Tongue (tissue), 2 donors: ENCODE results near the gene ANKRD23. TPM values are rescaled to one million over a fixed set of nuclear protein-coding genes. Genes with fewer than 3 reads are reported as not detected.
A peak's percentile ranks its signal among the peaks of the same experiment; 100 is the strongest.
"Not testable (repeated sequence)": the region's sequence is repeated elsewhere in the genome, so short reads cannot be mapped to it uniquely, and the experiment has no call there.

ENCODE experiments used
- DNase-seq: peaks from one replicate; pipeline ENCODE4 v3.0.0-alpha.2; 2015
- total RNA-seq: library from RNA; depleted of rRNA; stranded (reverse); fragments of >200 nt; gene quantifications from one replicate; pipeline ENCODE4 v1.2.3, GENCODE V29; 2014

ANKRD23 gene
- 96.8 TPM for total RNA-seq

DNA sequence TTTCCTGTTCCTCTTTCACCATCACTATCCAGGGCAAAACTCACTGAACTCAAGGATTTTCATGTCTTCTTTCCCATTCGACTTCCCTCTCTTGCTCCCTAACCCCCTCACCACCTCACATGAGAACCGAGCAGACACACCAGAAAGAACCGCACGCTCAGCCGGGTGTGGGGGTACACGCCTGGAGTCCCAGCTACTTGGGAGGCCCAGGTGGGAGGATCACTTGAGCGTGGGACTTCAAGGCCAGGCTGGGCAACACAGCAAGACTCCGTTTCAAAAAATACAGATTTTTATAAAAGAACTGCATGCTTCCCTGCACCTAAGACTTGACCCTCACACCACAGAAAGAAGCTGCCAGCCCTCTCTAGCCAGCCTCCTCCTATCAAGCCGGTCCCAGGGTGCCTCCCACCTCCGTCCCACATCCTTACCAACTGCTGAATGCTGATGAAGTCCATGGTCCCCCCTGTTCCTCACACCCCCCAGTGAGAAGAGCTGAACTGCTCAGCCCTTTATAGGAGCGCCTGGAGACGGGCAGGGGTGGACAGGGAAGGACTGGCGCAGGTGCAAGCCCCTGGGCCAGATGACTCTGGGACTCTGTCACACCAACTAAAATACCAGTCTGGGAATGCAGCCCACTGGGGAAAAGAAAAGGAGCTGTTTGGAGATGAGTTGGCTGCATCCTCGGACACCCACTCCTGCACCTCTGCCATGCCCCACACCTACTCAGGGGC, at the start of gene ANKRD23:
Gene ANKRD23, minus strand, starts transcription at position 484 of the 731 bp plus-strand sequence. Its CDS starts 29 bp downstream, at position 455.
- DNase-seq, result no peak

DNA sequence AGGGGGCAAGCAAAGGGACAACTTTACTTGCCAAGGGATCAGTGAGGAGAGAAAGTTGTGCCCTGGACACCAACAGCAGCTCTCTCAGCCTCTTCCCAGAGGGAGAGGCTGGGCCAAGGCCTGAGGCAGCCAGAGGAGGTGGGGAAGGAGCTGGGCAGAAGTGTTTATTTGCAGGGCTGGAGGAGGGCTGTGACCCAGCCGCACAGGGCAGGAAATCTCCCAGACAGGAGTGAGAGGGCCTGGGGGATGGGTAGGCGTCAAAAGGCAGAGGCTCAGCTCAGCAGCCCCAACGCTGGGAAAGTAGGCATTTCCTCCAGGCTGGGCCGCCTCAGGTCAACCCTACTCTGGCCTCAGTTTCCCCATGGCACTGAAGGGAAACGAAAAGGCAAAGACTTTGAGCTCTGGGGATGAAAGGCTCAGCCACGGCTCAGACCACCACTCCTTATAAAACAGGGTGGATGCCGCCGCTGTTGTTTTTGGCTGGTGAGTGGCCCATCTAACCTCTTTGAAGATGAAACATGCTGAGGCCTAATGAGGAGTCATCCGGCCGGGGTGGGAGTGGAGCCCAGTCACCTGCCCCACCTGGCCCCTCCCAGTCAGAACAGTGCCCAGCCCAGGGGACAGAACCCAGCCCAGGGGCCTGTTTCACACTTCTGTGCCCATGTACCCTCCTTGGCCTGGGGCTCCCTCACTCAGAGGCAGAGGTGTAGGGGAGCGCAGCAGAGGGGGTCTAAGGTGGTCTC, 47.9 kb upstream of the ANKRD23 start:
- DNase-seq, result no peak

DNA sequence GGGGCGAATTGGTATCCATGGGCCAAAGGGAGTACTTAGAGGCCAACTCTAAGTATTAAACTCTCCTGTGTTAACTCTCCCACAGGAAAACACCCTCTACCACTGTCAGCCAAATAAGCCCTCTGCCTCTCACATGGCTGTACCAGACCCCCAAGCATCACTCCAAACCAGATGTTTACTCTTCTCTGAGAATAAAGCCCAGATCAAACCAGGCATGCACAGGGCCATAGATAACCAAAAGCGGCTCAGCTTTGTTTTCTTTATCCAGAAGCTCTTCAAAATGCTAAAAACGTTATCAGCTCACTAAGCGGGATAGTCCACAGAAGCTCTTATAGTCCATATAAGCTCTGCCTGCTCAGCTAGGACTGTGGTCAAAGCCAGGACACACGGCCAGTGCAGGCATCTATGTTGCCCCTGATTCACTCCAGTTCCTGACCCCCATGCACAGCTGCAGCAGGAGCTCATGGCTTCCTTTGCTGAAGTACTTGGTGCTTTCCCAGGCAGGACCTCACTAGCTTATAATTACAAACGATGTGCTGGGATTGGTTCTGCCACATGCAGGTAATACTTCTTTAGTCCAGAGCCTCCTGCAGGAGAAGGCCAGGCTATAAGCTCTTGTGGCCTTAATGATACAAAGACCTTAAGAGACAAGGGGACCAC, 47.0 kb upstream of the ANKRD23 start:
- no peak for DNase-seq

DNA sequence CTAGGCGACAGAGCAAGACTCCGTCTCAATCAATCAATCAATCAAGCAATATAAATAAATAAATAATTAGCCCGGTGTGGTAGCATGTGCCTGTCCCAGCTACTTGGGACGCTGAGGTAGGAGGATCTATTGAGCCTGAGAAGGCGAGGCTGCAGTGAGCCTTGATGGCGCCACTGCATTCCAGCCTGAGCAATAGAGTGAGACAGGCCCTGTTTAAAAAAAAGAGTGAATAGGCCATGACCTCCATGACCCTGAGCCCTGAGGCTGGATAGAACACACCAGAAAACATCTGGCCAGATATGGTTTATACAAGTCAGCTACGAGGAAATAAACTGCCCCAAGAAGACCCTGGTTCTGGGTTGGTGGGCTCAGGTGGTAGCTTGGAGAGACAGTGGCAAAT, 46.4 kb upstream of the ANKRD23 start:
- no peak for DNase-seq

DNA sequence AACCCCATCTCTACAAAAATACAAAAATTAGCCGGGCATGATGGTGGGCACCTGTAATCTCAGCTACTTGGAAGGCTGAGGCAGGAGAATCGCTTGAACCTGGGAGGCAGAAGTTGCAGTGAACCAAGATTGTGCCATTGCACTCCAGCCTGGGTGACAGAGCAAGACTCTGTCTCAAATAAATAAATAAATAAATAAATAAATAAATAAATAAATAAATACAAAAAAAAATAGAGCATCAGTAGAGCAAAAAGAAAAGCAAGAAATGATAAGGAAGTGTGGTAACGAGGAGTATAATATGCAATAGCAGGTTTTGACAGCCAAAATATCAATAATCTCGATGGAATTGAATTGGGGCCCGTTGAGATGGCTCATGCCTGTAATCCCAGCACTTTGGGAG, 45.7 kb upstream of the ANKRD23 start:
- DNase-seq, result not testable (repeated sequence)

DNA sequence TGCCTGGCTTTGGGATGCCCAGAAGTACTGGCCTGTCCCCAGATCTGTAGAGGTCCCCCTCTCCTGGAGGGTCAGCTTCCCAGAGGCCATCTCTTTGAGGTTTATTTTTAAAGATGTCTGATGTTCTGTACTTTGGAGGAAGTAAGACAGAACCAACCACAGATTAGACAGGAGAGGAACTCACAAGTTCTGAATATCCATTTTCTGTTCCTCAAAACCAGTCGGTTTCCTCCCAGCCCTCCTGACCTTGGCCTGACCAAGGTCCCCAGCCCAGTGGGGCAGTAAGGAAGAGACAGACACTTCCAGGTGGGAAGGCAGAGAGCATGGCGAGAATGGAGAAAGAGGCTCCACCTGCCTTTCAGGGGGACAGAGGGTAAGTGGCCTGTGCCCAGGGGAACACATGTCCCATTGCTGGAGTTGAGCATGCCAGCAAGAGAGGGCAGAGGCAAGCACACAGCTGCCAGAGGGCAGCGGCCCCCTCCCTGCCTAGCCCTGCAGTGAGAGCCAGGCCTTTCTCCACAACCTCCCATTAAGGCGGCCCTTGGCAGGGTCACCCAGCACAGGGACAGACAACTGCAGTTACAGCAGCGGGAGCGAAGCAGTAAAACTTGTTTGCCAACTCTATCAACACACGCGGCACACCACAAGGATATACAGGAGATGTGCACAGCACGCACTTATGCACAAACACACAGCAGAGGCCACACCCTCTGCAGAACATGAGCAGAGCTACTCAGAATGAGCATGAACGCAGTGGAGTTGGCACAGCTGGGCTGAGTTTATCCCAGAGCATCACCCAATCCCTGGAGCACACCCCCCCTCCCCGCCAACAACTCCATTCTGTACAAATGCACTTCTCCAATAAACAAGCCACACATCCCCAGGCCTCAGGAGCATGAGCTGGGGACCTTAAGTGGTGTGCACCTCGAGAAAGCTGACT, 44.5 kb upstream of the ANKRD23 start:
- DNase-seq, result peak; percentile 84

DNA sequence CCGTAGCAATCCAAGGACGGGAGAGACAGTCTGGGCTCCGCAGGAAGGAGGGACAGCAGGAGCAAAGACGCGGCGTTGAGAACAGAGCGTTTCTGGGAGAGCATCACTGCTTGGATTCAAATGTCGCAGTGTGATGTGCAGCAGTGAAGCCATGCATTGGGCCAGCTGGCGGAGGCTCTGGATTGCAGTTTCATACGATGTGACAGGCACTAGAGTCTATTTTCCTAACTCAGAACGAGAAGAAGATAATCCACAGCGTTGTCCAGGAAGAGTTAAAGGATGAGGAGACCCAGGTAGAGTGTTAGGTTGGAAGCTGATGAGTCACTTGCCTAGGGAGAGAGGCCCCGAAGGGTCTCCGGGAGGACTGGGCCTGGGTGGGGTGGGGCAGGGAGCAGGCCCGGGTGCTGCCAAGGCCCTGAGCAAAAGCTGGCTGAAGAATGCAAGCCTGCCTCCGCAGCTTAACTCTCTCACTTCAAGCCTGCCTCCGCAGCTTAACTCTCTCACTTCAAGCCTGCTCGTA, 43.7 kb upstream of the ANKRD23 start:
- peak; percentile 80 for DNase-seq

DNA sequence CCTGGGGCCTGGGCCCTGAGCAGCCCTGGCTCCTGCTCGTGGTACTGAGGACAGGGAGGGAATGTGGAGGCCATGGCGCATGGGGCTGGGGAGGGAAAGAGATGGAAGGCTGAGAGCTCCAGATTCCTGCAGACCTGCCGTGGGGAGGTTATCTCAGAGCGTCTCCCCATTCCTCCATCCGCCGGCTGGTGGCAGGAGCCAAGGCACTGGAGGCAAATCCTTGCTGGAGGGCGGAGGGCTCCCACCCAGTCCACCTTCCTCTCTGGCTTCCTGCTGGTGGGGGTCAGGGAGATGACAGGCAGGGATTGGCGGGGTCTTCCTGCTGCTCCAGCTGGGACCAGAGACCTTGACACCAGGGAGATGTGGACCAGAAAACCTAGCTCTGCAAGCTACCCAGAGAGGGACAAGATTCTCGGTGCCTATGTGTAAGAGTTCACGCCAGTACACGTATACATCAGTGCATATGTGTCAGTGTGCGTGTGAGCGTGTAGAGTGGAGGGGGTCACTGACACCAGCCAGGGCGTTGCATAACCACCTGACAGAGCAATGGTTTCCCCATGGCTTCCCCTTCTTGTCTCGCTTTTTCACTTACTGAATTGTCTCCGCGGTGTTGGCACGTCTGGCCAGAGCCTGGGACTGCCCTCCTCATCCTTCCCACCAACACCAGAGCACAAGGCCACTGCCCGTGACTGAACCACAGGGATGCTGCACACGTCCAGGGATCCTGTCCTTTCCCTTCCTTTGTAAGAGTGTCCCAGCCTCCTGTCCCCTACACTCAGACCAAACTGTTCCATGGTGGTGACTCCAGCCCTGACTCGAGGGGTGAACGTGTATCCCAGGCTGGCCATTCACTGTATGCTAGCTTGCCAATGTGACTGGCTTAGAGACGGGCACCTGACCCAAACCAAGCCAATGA, 41.9 kb upstream of the ANKRD23 start:
- DNase-seq, result no peak

DNA sequence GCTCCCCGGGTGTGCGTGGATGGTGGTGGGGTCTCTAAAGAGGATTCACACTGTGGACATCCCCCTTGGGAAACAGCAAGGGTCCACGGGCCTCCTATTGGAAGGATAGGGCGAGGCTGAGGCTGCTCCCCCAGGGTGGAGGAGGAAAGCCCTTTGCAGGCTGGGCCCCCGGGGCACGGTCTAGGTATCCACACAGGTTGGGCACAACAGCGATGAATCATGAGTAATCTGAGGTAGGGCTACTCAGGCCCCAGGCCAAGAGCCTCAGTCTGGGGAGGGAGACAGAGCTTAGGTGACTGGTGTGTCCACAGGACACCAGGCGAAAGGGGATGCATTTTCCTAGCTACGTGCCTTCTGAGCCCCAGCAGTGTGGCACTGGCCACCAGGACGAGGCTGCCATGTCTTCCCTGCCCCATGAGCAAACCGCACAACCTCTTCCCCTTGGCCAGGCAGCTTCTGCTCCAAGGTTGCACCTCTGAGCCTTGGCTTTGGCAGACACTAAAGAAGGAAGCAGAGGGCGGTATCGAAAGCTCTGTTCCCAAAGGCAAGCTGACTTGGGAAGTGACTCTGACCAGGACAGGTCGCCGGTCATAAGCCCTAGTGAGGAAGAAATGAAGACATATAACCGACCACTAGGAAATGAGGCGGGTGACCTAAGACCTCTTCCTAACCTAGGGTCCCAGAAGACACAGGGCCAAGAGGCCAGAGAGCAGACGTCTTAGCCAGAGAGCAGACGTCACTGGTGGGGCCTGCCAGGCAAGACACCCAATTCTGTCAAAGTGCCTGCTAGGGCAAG, 40.7 kb upstream of the ANKRD23 start:
- DNase-seq, result no peak

DNA sequence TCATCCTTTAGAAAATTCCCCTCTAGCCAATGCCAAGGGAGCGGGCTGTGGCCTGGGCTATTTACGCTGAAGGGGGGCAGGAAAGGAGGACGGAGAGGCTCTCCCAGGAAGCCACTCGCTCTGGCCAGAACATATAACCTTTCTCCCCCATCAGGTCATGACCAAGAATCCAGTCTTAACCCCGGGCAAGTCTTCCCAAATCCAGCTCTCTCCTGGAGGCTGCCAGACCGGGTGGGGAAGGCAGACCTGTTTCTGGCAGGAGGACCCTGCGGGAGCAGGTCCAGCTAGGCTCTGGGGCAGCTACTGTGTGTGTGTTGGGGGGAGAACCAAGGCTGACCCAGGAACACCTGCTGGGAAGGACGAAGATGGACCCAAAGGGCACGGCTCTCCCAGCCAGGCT, 39.5 kb upstream of the ANKRD23 start:
- DNase-seq, result no peak

DNA sequence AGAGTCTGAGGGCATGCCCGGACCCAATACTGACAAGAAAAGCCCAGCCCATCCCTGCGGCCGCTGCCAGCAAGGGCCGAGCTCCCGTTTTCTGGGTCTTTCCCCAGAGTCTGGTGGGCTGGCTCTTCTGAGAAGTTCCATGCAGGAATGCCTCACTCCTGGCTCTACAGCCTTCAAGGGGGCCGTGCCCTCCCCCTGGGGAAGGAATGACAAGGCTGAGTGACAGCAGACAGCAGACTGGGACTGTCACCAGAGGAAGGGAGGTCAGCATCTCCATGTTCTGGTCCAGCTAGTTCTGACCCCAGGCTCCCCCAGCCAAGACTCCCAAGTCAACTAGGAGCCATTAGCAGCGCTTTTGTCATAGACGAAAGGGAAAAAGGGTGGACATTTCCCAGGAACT, 39.1 kb upstream of the ANKRD23 start:
- DNase-seq, result no peak

DNA sequence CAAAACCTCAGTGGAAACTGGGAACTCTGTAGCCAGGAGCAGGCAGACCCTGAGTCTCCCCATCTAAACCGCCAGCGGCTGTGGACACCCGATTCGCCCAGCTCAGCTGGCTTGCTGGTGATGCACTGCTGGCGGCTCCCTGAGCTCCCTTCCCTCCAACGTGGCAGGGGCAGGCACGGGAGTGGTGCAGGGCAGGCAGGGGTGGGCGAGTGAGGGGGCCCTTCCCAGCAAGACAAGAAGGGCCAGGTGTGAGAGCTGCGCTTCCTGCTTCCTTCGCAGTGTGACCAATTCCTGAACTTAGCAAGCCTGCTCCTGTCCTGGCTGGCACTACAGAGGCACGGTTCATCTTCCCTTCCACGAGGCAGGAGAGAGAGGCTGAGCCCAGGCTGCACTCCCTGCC, 38.4 kb upstream of the ANKRD23 start:
- peak; percentile 45 for DNase-seq

DNA sequence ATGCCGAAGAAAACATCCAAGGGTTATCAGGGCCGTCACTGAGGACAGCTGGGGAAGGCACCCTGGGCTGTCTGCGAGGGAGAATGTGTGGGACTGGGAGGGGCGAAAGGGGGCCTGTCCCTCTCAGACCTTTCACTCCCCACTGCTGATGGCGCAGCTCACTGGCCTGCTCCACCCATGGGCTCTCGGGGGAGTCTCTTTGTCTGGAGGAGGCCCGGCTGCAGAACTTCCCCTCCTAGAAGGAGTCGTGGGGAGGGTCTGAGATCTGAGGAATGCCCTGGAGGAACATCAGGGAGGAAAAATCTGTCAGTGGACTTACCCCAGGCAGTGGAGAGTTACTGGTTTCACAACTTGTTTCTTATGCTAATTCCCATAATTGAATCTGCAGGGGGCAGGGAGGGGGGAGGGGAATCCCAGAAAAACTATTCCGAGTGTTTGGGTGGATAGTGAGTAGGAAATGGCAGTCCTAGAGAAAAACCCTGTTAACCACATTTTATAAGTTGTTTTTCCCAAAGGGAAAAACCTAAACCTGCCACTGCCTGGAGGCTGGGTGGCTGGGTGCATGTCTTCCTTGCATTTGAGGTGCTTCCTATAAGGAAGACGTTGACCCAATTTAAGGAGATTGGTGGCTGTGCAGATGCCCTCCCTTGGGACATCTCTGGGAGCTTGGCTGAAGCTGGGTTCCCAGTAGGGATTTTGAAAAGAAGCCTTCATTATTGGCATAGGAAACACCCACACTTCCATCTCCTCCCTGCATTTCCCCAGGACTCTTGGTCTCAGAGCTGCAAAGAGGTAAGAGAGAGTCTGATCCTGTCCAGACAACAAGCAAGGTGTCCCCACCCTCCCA, 37.8 kb upstream of the ANKRD23 start:
- no peak for DNase-seq

DNA sequence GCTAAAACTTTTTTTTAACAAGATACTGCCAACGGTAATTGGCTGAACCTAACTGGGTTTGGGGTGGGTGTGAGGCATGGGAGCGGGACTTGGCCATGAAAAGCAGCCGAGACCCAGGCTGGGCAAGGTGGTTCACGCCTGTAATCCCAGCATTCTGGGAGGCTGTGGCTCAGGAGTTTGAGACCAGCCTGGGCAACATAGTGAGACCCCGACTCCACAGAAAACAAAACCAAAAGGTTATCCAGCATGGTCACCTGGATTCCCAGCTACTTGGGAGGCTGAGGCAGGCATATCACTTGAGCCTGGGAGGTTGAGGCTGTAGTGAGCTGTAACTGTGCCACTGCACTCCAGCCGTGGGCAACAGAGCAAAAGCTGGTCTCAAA, 37.1 kb upstream of the ANKRD23 start:
- no peak for DNase-seq

DNA sequence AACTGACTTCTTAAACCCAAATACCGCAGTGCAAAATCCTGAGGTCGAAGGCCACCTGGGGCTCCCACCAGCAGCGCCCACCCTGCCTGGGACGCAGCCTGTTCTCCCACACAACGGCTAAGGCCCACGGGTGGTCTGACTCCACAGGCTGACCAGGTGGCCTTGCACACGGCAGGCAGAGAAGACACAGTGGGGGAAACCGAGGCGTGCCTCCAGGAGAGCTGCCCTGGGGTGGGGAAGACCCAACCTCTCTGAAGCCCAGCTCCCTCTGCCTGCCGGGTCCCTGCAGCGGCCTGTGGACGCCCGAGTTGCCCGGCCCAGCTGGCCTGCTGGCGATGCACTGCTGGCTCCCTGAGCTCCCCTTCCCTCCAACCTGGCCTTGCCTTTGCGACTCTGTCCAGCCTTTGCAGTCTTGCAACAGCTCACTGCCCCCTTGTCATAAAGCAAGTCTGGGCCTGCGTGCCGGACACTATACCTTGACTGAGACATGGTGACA, 35.8 kb upstream of the ANKRD23 start:
- DNase-seq, result no peak

DNA sequence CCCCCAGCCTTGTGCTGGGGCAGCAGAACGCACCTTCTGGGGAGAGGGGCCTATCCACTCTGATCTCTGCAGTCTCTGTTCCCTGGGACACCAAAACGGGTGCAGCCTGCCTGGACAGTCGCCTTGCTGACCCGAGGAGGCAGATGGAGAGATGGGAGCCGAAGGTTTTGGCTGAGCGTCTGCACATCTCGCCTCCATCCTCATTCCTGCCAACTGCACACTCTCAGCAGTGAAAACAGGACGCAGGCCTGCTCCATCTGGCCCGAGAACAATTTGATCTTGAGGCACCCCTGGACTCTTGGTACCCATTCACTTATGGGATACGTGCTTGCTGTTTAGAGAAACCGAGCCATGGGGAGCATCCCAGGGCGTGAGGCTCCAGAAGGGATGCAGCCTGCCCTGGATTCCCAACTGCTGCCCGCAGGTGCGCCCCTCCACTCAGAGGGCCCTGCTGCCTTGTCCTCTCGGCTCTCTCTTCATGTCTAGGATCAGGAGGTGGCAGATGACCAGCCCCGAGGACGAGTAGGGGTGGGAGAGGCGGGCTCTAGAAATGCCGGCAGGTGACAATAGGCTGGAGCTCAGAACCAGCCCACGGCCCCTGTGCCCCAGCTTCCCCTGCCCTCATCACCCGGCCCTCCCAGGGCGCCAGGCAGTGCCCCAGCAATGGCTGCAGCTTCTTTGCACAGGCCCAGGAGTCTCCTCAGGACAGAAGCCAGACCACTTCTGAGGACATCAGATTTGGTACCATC, 35.1 kb upstream of the ANKRD23 start:
- DNase-seq, result no peak

DNA sequence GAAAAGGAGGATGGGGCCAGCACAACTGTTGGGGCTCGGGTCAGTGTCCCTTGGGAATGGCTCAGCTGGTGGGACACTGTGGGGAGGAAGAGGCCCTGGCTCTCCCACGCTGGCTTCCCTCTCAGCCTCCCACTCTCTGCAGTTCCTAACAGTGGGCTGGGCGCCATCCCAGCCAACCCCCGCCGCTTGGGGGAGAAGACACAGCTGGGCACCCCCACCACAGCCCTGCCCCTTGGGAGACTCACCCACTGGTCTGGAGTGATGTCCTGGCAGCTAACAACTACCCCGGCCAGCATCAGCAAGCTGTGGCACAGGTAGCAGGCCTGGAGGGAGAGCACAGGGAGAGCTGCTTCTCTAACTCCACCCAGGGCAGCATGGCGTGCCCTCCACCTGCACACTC, 34.4 kb upstream of the ANKRD23 start:
- no peak for DNase-seq

DNA sequence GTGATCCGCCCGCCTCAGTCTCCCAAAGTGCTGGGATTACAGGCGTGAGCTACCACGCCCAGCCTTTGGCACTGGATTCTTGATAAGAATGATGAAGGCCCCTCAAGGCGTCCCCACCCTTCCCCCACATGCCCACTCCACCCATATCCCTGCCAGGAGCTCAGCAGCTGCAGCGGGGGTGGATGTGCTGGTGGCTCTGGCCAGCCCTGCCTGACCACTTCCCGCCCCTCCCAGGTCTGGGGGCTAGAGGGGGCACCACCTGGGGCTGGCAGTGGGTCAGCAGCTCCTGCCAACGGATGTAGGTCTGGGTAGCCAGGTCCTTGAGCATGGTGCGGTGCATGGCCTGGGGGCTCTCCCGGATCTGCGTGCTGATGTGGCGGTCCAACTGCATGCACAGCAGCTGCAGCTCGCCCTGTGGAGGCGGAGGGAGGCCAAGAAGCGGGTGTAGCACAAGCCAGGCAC, 33.8 kb upstream of the ANKRD23 start:
- peak; percentile 79 for DNase-seq
